HepG2 (cell line): ENCODE data around the gene MFSD11. TPM values are rescaled to one million over a fixed set of nuclear protein-coding genes. Genes with fewer than 3 reads are reported as not detected.

Experiments
- FOXJ3 ChIP-seq: sonication (generic); formaldehyde crosslinking; IDR thresholded peaks from 2 replicates; pipeline ENCODE4 v1.4.0; 2020; ENCODE audit warnings: missing genetic modification reagents, mild to moderate bottlenecking, borderline replicate concordance
- HNRNPLL ChIP-seq: fragments of 200-400 bp; formaldehyde crosslinking; IDR thresholded peaks from 2 replicates; pipeline ENCODE4 v1.6.1; 2017; ENCODE audit warnings: mild to moderate bottlenecking, low read depth, low read length; ENCODE audit not compliant: poor library complexity, severe bottlenecking
- KLF12 ChIP-seq: sonication (generic); formaldehyde crosslinking; IDR thresholded peaks from 2 replicates; pipeline ENCODE4 v1.4.0; 2020; ENCODE audit warnings: missing genetic modification reagents, borderline replicate concordance
- MBD4 ChIP-seq: IDR thresholded peaks from 2 replicates; pipeline ENCODE4 v1.6.1; 2012; ENCODE audit warnings: low read length, inconsistent platforms, borderline replicate concordance
- NFRKB ChIP-seq: fragments of 450-650 bp; IDR thresholded peaks from 2 replicates; pipeline ENCODE4 v1.6.1; 2017
- RBM22 ChIP-seq: fragments of 200-400 bp; formaldehyde crosslinking; optimal IDR thresholded peaks from 2 replicates; pipeline ENCODE3; 2017; ENCODE audit warnings: mild to moderate bottlenecking, low read length, moderate library complexity
- ZNF230 ChIP-seq: sonication (generic); formaldehyde crosslinking; IDR thresholded peaks from 2 replicates; pipeline ENCODE4 v1.4.0; 2020; ENCODE audit warnings: mild to moderate bottlenecking, missing genetic modification reagents
- ZNF552 ChIP-seq: sonication (generic); formaldehyde crosslinking; IDR thresholded peaks from 2 replicates; pipeline ENCODE4 v1.9.0; 2022; ENCODE audit warnings: missing genetic modification reagents, mild to moderate bottlenecking, borderline replicate concordance
- ZSCAN20 ChIP-seq: sonication (generic); formaldehyde crosslinking; IDR thresholded peaks from 2 replicates; pipeline ENCODE4 v1.4.0; 2020; ENCODE audit warnings: missing genetic modification reagents, mild to moderate bottlenecking, borderline replicate concordance
- ZXDC ChIP-seq: sonication (generic); formaldehyde crosslinking; IDR thresholded peaks from 2 replicates; pipeline ENCODE4 v1.5.0; 2020; ENCODE audit warnings: mild to moderate bottlenecking, missing genetic modification reagents
- polyA plus RNA-seq, 8 experiments: library from polyadenylated mRNA; depleted of rRNA in 3 of 8; stranded (reverse) in 7 of 8; unstranded in 1 of 8; fragments of >200 nt; fragmentation: Illumina TruSeq in 4 of 8; extraction: Trizol in 4 of 8; gene quantifications; 2 replicates each; pipeline versions ENCODE4 v1.2.1 to v1.2.3, GENCODE V29; 2011 to 2016; ENCODE audit warnings: low read depth in 4 of 8, missing spikeins in 1 of 8, mixed read lengths in 1 of 8; ENCODE audit not compliant: insufficient read depth in 1 of 8
- total RNA-seq, 5 experiments: library from RNA; depleted of rRNA; stranded (reverse); fragments of >200 nt; fragmentation: Illumina TruSeq; extraction: Trizol; gene quantifications; 2 replicates each; pipeline ENCODE4 v1.2.3, GENCODE V29; 2016; ENCODE audit warnings: low read depth in 1 of 5
- TF ChIP-seq, protein P1 (sequence below): sonication (generic); formaldehyde crosslinking; IDR thresholded peaks from 2 replicates; pipeline ENCODE4 v1.8.0; 2022; ENCODE audit warnings: mild to moderate bottlenecking, missing genetic modification reagents, borderline replicate concordance
- TF ChIP-seq, protein P2 (sequence below): IDR thresholded peaks from 2 replicates; pipeline ENCODE4 v1.6.1; 2016; ENCODE audit warnings: missing compliant biosample characterization, missing genetic modification reagents, borderline replicate concordance
- TF ChIP-seq, protein P3 (sequence below): sonication (generic); formaldehyde crosslinking; IDR thresholded peaks from 2 replicates; pipeline ENCODE4 v1.8.0; 2022; ENCODE audit warnings: missing genetic modification reagents, mild to moderate bottlenecking, moderate library complexity, borderline replicate concordance
- TF ChIP-seq, protein P4 (sequence below): sonication (generic); formaldehyde crosslinking; IDR thresholded peaks from 2 replicates; pipeline ENCODE4 v1.5.0; 2020; ENCODE audit warnings: mild to moderate bottlenecking, missing genetic modification reagents, borderline replicate concordance
- TF ChIP-seq, protein P5 (sequence below): sonication (generic); formaldehyde crosslinking; conservative IDR thresholded peaks from 2 replicates; pipeline ENCODE4 v1.4.0; 2020; ENCODE audit warnings: missing genetic modification reagents

MFSD11 gene
- total and polyA plus RNA-seq, 2 of the 13 experiments (the other 11 are each of a cell fraction or from before 2014, with no cell fraction given), result 26.1 to 36.3 TPM

GRCh38 chr17:76700617-76701470, 37.1 kb upstream of the MFSD11 start (continued):
- TF ChIP-seq, protein P1, sequence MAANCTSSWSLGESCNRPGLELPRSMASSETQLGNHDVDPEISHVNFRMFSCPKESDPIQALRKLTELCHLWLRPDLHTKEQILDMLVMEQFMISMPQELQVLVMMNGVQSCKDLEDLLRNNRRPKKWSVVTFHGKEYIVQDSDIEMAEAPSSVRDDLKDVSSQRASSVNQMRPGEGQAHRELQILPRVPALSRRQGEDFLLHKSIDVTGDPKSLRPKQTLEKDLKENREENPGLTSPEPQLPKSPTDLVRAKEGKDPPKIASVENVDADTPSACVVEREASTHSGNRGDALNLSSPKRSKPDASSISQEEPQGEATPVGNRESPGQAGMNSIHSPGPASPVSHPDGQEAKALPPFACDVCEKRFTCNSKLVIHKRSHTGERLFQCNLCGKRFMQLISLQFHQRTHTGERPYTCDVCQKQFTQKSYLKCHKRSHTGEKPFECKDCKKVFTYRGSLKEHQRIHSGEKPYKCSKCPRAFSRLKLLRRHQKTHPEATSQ (CRISPR knock-in tag), result no peak
- TF ChIP-seq HNRNPLL (no peak), KLF12 (CRISPR knock-in tag) (no peak; the same call in 1 of the 2 replicates), RBM22 (no peak), FOXJ3 (CRISPR knock-in tag) (no peak), ZNF230 (CRISPR knock-in tag) (peak; percentile 57; the same call in 1 of the 2 replicates), ZSCAN20 (CRISPR knock-in tag) (no peak), NFRKB (no peak), ZXDC (CRISPR knock-in tag) (peak; percentile 67; the same call in 1 of the 2 replicates), MBD4 (no peak), ZNF552 (CRISPR knock-in tag) (no peak; the same call in 1 of the 2 replicates)
- TF ChIP-seq, protein P2, sequence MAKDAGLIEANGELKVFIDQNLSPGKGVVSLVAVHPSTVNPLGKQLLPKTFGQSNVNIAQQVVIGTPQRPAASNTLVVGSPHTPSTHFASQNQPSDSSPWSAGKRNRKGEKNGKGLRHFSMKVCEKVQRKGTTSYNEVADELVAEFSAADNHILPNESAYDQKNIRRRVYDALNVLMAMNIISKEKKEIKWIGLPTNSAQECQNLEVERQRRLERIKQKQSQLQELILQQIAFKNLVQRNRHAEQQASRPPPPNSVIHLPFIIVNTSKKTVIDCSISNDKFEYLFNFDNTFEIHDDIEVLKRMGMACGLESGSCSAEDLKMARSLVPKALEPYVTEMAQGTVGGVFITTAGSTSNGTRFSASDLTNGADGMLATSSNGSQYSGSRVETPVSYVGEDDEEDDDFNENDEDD (CRISPR knock-in tag), result peak; percentile 54; the same call in 1 of the 2 replicates
- TF ChIP-seq, protein P3, sequence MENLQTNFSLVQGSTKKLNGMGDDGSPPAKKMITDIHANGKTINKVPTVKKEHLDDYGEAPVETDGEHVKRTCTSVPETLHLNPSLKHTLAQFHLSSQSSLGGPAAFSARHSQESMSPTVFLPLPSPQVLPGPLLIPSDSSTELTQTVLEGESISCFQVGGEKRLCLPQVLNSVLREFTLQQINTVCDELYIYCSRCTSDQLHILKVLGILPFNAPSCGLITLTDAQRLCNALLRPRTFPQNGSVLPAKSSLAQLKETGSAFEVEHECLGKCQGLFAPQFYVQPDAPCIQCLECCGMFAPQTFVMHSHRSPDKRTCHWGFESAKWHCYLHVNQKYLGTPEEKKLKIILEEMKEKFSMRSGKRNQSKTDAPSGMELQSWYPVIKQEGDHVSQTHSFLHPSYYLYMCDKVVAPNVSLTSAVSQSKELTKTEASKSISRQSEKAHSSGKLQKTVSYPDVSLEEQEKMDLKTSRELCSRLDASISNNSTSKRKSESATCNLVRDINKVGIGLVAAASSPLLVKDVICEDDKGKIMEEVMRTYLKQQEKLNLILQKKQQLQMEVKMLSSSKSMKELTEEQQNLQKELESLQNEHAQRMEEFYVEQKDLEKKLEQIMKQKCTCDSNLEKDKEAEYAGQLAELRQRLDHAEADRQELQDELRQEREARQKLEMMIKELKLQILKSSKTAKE (CRISPR knock-in tag), result peak; percentile 71; the same call in 1 of the 2 replicates
- TF ChIP-seq, protein P4, sequence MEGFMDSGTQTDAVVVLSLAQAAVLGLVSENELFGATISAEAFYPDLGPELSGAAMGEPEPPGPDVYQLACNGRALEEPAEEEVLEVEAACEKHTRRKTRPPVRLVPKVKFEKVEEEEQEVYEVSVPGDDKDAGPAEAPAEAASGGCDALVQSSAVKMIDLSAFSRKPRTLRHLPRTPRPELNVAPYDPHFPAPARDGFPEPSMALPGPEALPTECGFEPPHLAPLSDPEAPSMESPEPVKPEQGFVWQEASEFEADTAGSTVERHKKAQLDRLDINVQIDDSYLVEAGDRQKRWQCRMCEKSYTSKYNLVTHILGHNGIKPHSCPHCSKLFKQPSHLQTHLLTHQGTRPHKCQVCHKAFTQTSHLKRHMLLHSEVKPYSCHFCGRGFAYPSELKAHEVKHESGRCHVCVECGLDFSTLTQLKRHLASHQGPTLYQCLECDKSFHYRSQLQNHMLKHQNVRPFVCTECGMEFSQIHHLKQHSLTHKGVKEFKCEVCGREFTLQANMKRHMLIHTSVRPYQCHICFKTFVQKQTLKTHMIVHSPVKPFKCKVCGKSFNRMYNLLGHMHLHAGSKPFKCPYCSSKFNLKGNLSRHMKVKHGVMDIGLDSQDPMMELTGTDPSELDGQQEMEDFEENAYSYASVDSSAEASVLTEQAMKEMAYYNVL (CRISPR knock-in tag), result peak; percentile 98
- TF ChIP-seq, protein P5, sequence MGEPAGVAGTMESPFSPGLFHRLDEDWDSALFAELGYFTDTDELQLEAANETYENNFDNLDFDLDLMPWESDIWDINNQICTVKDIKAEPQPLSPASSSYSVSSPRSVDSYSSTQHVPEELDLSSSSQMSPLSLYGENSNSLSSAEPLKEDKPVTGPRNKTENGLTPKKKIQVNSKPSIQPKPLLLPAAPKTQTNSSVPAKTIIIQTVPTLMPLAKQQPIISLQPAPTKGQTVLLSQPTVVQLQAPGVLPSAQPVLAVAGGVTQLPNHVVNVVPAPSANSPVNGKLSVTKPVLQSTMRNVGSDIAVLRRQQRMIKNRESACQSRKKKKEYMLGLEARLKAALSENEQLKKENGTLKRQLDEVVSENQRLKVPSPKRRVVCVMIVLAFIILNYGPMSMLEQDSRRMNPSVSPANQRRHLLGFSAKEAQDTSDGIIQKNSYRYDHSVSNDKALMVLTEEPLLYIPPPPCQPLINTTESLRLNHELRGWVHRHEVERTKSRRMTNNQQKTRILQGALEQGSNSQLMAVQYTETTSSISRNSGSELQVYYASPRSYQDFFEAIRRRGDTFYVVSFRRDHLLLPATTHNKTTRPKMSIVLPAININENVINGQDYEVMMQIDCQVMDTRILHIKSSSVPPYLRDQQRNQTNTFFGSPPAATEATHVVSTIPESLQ, result no peak
